HL-60 (cell line): ENCODE measurements around the gene FGG.

Experiments
- DNase-seq, 2 experiments: peaks; one replicate each; pipeline ENCODE4 v3.0.0-alpha.2; 2010 to 2020; ENCODE audit warnings: low read depth in 1 of 2, low spot score in 1 of 2
- H3K27ac ChIP-seq: fragments of 250-450 bp; sonication (Bioruptor Pico); replicated peaks from 2 replicates; pipeline ENCODE4 v1.5.1; 2020; ENCODE audit warnings: mild to moderate bottlenecking, moderate library complexity
- H3K27me3 ChIP-seq: fragments of 250-450 bp; sonication (Bioruptor Pico); 2 replicates; pipeline ENCODE4 v1.5.1; 2021; ENCODE audit warnings: mild to moderate bottlenecking, moderate library complexity; ENCODE audit not compliant: insufficient read depth, poor library complexity, severe bottlenecking
- H3K4me3 ChIP-seq: replicated peaks from 2 replicates; pipeline ENCODE4 v1.5.1; 2011; ENCODE audit warnings: mild to moderate bottlenecking, control low read depth, low read length; ENCODE audit not compliant: insufficient read depth
- CTCF ChIP-seq: IDR thresholded peaks from one replicate; pipeline ENCODE4 v1.5.1; 2011; ENCODE audit warnings: low read length, control low read depth, inconsistent platforms; ENCODE audit not compliant: insufficient read depth
- GABPA ChIP-seq: IDR thresholded peaks from 2 replicates; pipeline ENCODE4 v1.6.1; 2012; ENCODE audit warnings: low read depth
- POLR2AphosphoS5 ChIP-seq: IDR thresholded peaks from 2 replicates; pipeline ENCODE4 v1.6.1; 2012; ENCODE audit warnings: low read depth
- REST ChIP-seq: IDR thresholded peaks from 2 replicates; pipeline ENCODE4 v1.6.1; 2012; ENCODE audit warnings: low read depth; ENCODE audit not compliant: insufficient replicate concordance
- SPI1 ChIP-seq: IDR thresholded peaks from 2 replicates; pipeline ENCODE4 v1.6.1; 2012; ENCODE audit warnings: low read depth, mild to moderate bottlenecking, borderline replicate concordance

The FGG gene

GRCh38 chr4:154643493-154643892 is 31.0 kb upstream of the FGG start:
- H3K27ac ChIP-seq: no peak overlapping the region
- no peak for TF ChIP-seq SPI1
- no peak for TF ChIP-seq GABPA
- TF ChIP-seq POLR2AphosphoS5: no peak
- no peak for TF ChIP-seq REST
- TF ChIP-seq CTCF: no peak
- no peak for DNase-seq
- H3K4me3 ChIP-seq: no peak overlapping the region
- H3K27me3 ChIP-seq: no peaks in the 10 kb centered on the region

GRCh38 chr4:154642373-154643009 is 30.0 kb upstream of the FGG start:
- Histone ChIP-seq H3K4me3 (no peak overlapping the region), H3K27ac (no peak overlapping the region), H3K27me3 (no peaks in the 10 kb centered on the region)
- DNase-seq: no peak
- TF ChIP-seq REST: no peak
- TF ChIP-seq GABPA: no peak
- TF ChIP-seq POLR2AphosphoS5: no peak
- no peak for TF ChIP-seq CTCF
- TF ChIP-seq SPI1: no peak

GRCh38 chr4:154640999-154641398 is 28.5 kb upstream of the FGG start:
- DNase-seq: no peak
- Histone ChIP-seq H3K27ac (no peak overlapping the region), H3K4me3 (no peak overlapping the region), H3K27me3 (no peaks in the 10 kb centered on the region)
- TF ChIP-seq SPI1 (no peak), REST (no peak), CTCF (no peak), POLR2AphosphoS5 (no peak)
